GM19025 (cell line): ENCODE results near the gene ARHGAP22.

ENCODE experiments used
- ATAC-seq: cut with Tn5 transposase; IDR thresholded peaks from one replicate; pipeline ENCODE4 v1.9.1; 2021; ENCODE audit warnings: mild to moderate bottlenecking, low read depth, moderate library complexity; ENCODE audit not compliant: unreplicated experiment

ARHGAP22 gene

DNA sequence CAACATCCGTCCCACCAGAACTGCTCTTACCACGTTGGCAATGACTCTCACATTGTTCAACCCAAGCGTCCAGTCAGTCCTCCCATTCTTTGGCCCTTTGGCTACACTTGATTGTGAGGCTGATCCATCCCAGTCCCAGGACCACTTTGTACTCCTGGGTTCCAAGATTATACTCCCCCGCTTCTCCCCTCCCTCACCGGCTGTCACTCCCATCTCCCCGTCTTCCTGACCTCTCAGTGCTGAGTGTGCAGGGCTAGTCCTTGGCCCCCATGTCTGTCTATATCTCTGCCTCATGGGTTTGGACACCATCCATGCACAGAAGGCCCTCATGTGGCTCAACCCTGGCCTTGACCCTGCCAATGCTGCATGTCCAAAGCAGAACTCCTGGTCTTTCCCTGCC is 12.5 kb downstream of the ARHGAP22 start:
- no peak for ATAC-seq

GRCh38 chr10:48590945-48591344 is 13.9 kb downstream of the ARHGAP22 start:
- no peak for ATAC-seq

DNA sequence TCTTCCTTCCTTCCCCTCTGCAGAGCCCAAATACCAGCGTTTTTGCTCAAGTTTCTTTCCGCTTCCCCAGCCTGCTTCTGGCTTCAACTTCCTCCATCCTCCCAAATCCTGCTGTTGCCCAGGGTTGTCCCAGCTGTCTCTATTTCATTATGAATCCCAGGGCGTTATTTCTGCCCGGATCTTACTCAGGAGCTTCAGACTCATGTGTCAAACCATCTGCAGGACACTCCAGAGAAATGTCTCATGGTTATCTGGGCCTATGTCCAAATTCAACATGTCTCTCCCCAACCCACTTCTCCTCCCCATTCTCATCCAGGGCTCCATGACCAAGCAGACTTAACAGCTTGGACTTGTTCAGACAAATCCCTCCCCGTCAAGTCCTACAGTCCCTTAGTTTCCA is 15.6 kb downstream of the ARHGAP22 start:
- ATAC-seq, result no peak

GRCh38 chr10:48587819-48588218 is 17.1 kb downstream of the ARHGAP22 start:
- no peak for ATAC-seq

- no peak for ATAC-seq
These were observed 17.8 kb downstream of the ARHGAP22 start for GRCh38 chr10:48587101-48587500.

DNA sequence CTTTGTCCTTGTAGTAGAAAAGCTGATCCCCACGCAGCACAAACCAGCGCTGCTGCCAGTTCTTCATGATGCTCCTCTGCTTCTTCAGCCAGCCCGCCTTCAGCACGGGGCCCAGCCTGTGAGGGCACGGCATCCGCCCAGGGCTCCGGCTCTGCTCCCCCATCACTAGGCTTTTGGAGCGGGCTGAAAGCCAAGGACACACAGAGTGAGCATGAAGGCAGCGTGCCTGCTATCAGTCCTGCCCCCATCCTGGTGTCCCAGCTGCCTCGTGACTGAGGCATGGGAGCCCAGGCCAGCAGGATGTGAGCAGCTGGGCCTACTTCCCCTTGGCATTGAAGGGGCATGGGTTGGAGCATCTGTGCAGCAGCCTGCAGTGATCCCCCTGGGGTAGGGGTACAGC is 21.9 kb downstream of the ARHGAP22 start:
- no peak for ATAC-seq

DNA sequence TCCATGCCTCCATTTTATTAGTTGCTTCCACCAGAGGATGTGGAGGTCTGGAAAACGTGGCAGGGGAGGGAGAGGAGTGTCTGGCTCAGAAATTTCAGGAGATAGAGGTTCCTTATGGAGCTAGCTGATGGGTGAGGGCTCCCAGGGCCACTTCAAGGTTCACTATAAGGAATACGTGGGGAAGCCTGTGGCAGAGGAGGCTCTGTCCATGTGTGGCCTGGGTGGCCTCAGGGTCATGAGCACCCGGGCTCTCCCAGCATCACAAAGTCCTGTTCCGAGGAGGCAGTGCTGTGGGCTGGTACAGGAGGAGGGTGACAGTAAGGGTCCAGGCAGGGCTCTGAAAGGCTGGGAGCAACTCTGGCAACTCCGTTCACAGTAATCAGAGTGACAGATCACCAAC is 24.6 kb downstream of the ARHGAP22 start:
- no peak for ATAC-seq

GRCh38 chr10:48579251-48579960 is 25.5 kb downstream of the ARHGAP22 start:
- no peak for ATAC-seq

- ATAC-seq, result no peak
These were observed 27.7 kb downstream of the ARHGAP22 start for GRCh38 chr10:48577158-48577557.

GRCh38 chr10:48576501-48576900 is 28.4 kb downstream of the ARHGAP22 start:
- no peak for ATAC-seq

DNA sequence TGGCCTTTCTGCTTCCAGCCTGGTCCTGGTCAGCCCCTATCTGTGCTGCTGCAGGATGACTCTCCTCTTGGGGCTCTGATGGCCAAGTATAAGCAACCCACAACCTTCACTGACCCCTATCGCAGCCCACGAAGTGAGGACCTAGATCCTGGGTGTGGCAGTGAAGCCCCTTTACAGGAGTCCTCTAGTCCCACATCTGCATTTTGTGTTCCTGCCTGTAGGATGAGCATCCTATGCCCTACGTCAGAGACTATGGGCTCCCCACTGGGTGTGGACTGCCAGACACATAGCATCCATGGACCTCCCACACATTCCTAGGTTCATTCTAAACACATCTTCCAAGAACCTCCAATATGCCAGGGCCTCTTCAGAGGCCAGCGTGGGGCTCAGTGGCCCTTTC is 29.0 kb downstream of the ARHGAP22 start:
- ATAC-seq, result no peak

GRCh38 chr10:48574817-48575380 is 30.0 kb downstream of the ARHGAP22 start:
- no peak for ATAC-seq

- ATAC-seq, result no peak
These were observed 30.5 kb downstream of the ARHGAP22 start for GRCh38 chr10:48574322-48574796.

GRCh38 chr10:48573045-48573444 is 31.8 kb downstream of the ARHGAP22 start:
- ATAC-seq, result no peak

GRCh38 chr10:48572414-48572813 is 32.5 kb downstream of the ARHGAP22 start:
- no peak for ATAC-seq

GRCh38 chr10:48568546-48568945 is 36.3 kb downstream of the ARHGAP22 start:
- ATAC-seq, result no peak

DNA sequence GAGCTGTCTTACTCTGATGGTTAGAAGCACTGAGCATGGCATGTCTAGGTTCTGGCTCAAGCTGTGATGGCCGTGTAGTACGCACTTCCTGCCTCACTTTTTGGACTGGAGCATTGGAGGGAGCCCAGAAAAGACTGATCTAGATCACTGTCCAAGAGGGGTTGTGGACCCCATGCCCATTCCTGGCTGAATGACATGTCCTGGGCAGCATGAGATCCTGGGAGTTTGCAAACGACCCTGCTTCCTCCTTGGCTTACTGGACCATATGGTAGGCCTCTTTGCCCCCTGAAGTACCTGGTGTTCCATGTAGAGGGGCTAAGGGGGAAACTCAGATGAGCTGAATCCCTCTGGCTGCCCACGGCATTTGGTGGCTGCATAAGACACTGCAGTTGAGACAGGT is 36.7 kb downstream of the ARHGAP22 start:
- ATAC-seq, result no peak

DNA sequence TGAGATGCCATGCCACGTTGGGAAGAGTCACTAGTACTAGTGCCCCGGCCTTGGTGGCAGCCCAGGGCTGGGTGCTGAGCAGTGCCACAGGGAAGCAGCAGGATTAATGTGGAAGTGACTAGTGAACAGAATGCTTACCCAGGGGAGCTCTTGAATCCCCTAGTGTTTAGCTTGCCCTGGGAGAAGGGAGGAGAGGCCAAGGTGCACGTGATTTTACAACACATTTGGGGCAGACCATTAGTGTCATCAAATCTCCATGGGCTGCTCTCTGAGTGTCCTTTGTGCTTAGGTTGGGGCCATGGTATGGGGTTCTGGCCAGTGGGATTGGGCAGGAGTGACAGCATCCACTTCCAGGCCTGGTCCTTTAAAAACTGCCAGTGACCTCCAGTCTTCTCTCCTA is 37.5 kb downstream of the ARHGAP22 start:
- no peak for ATAC-seq

- no peak for ATAC-seq
These were observed 40.3 kb downstream of the ARHGAP22 start for GRCh38 chr10:48564466-48565160.

- ATAC-seq, result no peak
These were observed 47.3 kb downstream of the ARHGAP22 start for GRCh38 chr10:48557511-48558123.

DNA sequence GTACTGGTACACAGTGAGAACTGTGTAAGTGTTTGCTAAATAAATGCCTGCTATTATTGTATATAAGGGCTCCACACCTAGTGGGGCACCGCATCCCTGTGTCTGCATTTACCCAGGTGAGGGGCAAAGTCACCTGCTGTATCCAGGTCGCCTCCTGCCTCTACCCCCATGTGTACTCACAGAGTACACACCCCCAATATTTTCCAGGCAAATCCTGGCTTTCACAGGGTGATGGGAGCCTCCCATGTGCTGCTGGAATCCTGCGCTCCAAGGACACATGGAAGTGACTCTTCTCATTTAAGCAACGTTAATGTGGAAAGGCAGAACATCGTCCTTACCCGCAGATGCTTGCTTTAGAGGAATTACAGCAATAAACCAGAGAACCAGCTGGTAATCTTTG is 48.2 kb downstream of the ARHGAP22 start:
- ATAC-seq, result no peak
